Measurements from ENCODE around the gene APBA2. TPM values are rescaled to one million over a fixed set of nuclear protein-coding genes. Genes with fewer than 3 reads are reported as not detected.

APBA2 gene
- total and polyA plus RNA-seq, 10 of the 15 experiments (the other 5 are each of a cell fraction or from before 2014, with no cell fraction given): 0.06 to 0.26 (median 0.07) TPM; not detected in 7

DNA sequence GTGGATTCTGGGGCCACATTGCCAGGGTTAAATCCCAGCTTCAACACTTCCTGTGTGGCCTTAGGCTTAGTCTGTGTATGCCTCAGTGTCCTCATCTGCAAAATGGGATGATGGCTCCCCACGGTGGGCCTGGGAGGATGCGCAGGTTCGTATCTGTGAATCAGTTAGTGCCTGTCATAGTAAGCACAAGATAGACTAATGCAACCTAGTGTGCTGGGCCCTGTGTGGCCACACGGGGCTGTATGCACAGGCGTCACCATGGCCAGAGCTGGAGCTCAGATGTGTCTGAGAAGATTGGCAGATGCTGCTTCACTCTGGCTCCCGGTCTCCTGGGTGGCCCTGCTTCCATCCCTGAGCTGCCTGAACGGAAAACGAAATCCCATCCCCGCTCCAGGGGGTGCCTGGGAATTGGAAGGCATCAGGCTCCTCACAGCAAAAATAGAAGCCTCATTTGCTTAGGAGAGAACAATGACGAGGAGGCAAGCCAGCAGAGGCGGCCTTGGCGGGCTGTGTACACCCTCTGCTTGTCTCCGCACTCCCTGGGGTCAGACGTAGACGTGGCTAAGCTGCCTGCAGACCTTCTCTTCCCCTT is 103.6 kb downstream of the APBA2 start:
- FAIRE-seq (no peak), DNase-seq (ENCODE audit: low read depth, low spot score) (no peak), ATAC-seq (peak; percentile 55; the same call in 2 of the 3 replicates)
- ChIA-PET SMC1A (ENCODE audit: uncharacterized antibody, unreplicated experiment) (no interaction called here), POLR2A (no interaction called here), RAD21 (ENCODE audit: unreplicated experiment) (no interaction called here), CTCF (no interaction called here)
- no peaks in the 10 kb centered on the region for H3K9me3 ChIP-seq (replicated peaks; ENCODE audit: control insufficient read depth, insufficient read depth, low read length)
- no TSS peak for BruUV-seq (replicated peaks)
- H3K9ac ChIP-seq (ENCODE audit: control insufficient read depth, insufficient read depth, low read length): no peak overlapping the region
- 34% methylated on average over 15 of the region's 15 CpGs for WGBS (ENCODE audit: insufficient coverage, insufficient replicate concordance, low lambda C conversion rate, missing lambda C conversion rate)
- H4K20me1 ChIP-seq (ENCODE audit: control insufficient read depth, insufficient read depth): no peaks in the 10 kb centered on the region
- no peaks in the 10 kb centered on the region for H3K4me1 ChIP-seq (ENCODE audit: control insufficient read depth, insufficient read depth, low read length)
- no peaks in the 10 kb centered on the region for H3K27me3 ChIP-seq (replicated peaks in 1 of 2; ENCODE audit: control insufficient read depth in 2 of 2, insufficient read depth in 2 of 2, low read length in 1 of 2)
- no peak for TF ChIP-seq RCOR1 (conservative IDR thresholded peaks at IDR 0.05; ENCODE audit: low read depth, low read length)
- no peak for TF ChIP-seq PAX8 (IDR thresholded peaks at IDR 0.05)
- no peak for TF ChIP-seq SIN3A (IDR thresholded peaks at IDR 0.05; ENCODE audit: low read depth, low read length)
- no peak for TF ChIP-seq GATAD2B (conservative IDR thresholded peaks at IDR 0.05; ENCODE audit: low read depth)
- no peak for TF ChIP-seq TCF7 (IDR thresholded peaks at IDR 0.05; ENCODE audit: borderline replicate concordance)
- TF ChIP-seq POLR2AphosphoS2 (IDR thresholded peaks at IDR 0.05; ENCODE audit: low read depth, low read length): no peak
- TF ChIP-seq POLR2A (IDR thresholded peaks at IDR 0.05; ENCODE audit: low read depth, low read length): no peak
- no peak for TF ChIP-seq MEF2B (IDR thresholded peaks at IDR 0.05; ENCODE audit: partially characterized antibody, poor library complexity, severe bottlenecking)
- TF ChIP-seq, protein P1, sequence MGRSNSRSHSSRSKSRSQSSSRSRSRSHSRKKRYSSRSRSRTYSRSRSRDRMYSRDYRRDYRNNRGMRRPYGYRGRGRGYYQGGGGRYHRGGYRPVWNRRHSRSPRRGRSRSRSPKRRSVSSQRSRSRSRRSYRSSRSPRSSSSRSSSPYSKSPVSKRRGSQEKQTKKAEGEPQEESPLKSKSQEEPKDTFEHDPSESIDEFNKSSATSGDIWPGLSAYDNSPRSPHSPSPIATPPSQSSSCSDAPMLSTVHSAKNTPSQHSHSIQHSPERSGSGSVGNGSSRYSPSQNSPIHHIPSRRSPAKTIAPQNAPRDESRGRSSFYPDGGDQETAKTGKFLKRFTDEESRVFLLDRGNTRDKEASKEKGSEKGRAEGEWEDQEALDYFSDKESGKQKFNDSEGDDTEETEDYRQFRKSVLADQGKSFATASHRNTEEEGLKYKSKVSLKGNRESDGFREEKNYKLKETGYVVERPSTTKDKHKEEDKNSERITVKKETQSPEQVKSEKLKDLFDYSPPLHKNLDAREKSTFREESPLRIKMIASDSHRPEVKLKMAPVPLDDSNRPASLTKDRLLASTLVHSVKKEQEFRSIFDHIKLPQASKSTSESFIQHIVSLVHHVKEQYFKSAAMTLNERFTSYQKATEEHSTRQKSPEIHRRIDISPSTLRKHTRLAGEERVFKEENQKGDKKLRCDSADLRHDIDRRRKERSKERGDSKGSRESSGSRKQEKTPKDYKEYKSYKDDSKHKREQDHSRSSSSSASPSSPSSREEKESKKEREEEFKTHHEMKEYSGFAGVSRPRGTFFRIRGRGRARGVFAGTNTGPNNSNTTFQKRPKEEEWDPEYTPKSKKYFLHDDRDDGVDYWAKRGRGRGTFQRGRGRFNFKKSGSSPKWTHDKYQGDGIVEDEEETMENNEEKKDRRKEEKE (IDR thresholded peaks at IDR 0.05): no peak
- TF ChIP-seq MXI1 (IDR thresholded peaks at IDR 0.05; ENCODE audit: low read depth, low read length): no peak
- TF ChIP-seq TARDBP (IDR thresholded peaks at IDR 0.05; ENCODE audit: borderline replicate concordance): no peak
- no peak overlapping the region for H3K4me3 ChIP-seq
- H3K27ac ChIP-seq (ENCODE audit: control insufficient read depth, insufficient read depth): no peak overlapping the region
- H3K36me3 ChIP-seq (ENCODE audit: control insufficient read depth in 2 of 2, insufficient read depth in 2 of 2, low read length in 1 of 2): no peaks in the 10 kb centered on the region
- no peak overlapping the region for H2AFZ ChIP-seq (ENCODE audit: control insufficient read depth, low read depth, low read length)
- intact Hi-C loops (cut with micrococcal nuclease; ENCODE audit: unreplicated experiment) (no loop called here), in situ Hi-C loops (cut with MboI) (no loop called here)
- no peak overlapping the region for H3K4me2 ChIP-seq (ENCODE audit: control insufficient read depth, insufficient read depth)
- no peaks in the 10 kb centered on the region for H3K79me2 ChIP-seq (ENCODE audit: control insufficient read depth, insufficient read depth, low read length)
